ENCODE results near the gene ARHGAP24. TPM values are rescaled to one million over a fixed set of nuclear protein-coding genes. Genes with fewer than 3 reads are reported as not detected.

ARHGAP24 gene
- polyA plus RNA-seq, 4 donors = 109 to 126 (median 121) TPM

GRCh38 chr4:86036736-86037135, 561.8 kb downstream of the ARHGAP24 start:
- DNase-seq (ENCODE audit: low read depth in 4 of 4, low spot score in 3 of 4) = no peak

DNA sequence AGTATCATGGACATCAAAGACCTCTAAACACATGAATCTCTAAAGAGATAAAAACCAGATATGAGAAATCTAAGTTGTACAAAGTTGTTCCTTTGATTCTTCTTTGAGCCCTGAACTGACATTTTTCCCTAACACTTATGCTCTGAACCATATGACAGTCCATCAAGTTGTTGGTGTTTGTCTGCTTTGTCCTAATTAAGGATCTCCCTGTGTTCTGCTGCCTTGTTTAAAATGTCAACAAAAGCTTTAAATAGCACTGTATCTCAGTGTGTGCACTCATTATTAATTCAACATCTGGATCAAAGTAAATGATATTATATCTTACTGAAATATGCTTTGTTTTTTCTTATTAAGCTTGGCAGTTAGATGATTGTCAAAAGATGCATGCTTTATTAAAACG, 563.1 kb downstream of the ARHGAP24 start:
- DNase-seq (ENCODE audit: low read depth in 4 of 4, low spot score in 3 of 4) = no peak

DNA sequence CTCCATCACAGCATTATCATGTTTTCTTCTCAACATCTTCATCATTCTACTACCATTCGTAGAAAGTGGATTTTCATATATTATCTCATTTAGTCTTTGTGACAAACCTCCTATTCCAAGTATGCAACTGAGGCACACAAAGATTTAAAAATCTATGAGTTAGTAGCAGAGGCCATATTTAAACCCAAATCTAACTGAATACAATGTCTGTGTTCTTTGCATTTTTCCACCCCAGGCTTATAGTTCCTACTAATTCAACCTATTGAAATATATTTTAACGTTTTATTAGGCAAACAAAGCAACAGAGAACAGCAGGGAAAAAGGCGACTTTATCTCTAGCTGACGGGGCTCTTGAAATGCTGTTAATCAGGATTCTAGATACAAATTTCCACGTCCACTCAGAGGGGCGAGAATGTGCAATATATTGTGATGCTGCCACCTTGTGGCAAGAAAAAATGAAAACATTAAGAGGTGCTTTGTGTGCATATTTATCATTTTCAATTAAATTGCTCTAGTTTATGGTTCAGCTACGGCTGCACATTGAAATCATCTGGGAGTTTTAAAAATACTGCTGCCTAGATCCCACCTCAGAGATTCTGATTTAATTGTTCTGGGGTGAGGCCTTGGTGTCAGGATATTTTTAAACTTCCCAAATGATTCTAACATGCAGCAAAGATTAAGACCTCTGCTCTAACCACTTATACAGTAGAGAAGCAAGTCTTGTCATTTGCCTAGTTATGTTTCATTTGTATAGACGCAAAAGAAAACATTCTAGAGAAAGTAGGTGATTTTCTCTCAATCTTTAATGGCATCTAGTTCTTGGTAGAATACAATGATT, 569.0 kb downstream of the ARHGAP24 start:
- DNase-seq (ENCODE audit: low read depth in 4 of 4, low spot score in 3 of 4) = peak; percentile 53 to 72 (median 60)

GRCh38 chr4:86044593-86044985, 569.6 kb downstream of the ARHGAP24 start:
- DNase-seq (ENCODE audit: low read depth in 4 of 4, low spot score in 3 of 4) = no peak

GRCh38 chr4:86048426-86048825, 573.5 kb downstream of the ARHGAP24 start:
- no peak for DNase-seq (ENCODE audit: low read depth in 4 of 4, low spot score in 3 of 4)

- no peak for DNase-seq (ENCODE audit: low read depth in 4 of 4, low spot score in 3 of 4)
Observed at GRCh38 chr4:86050496-86050895, 575.5 kb downstream of the ARHGAP24 start.

All from right renal pelvis (tissue), 4 donors.